ENCODE data around the gene GPR153. TPM values are rescaled to one million over a fixed set of nuclear protein-coding genes. Genes with fewer than 3 reads are reported as not detected.

The GPR153 gene
- total and polyA plus RNA-seq, 2 of the 8 experiments (the other 6 are each of a cell fraction or from before 2014, with no cell fraction given), result 5.7 to 8.1 TPM

DNA sequence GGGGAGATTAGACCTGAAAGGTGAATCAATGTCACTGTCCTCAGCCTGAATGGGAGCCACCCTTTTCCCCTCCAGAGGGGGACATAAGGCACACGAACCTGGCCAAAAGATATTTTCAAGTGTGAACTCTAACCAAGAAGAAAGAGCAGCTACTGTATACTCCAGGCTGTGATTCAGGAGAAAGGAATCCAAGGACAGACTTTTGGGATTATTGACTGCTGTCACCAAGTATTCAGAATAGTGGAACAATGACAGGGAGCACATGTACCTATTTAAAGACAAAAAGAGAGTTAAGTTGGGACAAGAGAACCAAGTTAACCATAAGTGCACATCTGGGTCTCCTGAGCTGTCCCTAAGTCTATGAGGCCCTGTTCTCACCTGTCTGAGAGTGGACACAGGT lies 27.5 kb downstream of the GPR153 start:
- H2BK15ac ChIP-seq (ENCODE audit: low read length), result no peak overlapping the region
- FAIRE-seq (no peak), DNase-seq (ENCODE audit: low read depth in 1 of 2, low spot score in 2 of 2) (no peak)
- H2AFZ ChIP-seq (ENCODE audit: low read length), result no peak overlapping the region
- no peak overlapping the region for H2BK120ac ChIP-seq (replicated peaks; ENCODE audit: low read depth, low read length)
- H4K91ac ChIP-seq (replicated peaks; ENCODE audit: insufficient read length, low read length), result no peak overlapping the region
- no peak overlapping the region for H2BK5ac ChIP-seq (ENCODE audit: low read depth, low read length)
- no peak overlapping the region for H2BK12ac ChIP-seq (ENCODE audit: low read depth, low read length)
- H4K8ac ChIP-seq (ENCODE audit: extremely low read depth, insufficient read depth, low read length), result no peak overlapping the region
- H2BK20ac ChIP-seq (ENCODE audit: low read length), result no peak overlapping the region
- no peak overlapping the region for H3K4me3 ChIP-seq (ENCODE audit: extremely low read depth in 1 of 4, insufficient read depth in 2 of 4, low read depth in 3 of 4, low read length in 4 of 4)
- no peak overlapping the region for H3K56ac ChIP-seq (replicated peaks; ENCODE audit: insufficient read length, low read depth, low read length)
- no peak overlapping the region for H3K27ac ChIP-seq (ENCODE audit: low read depth, low read length)
- H3K36me3 ChIP-seq (ENCODE audit: control insufficient read depth in 2 of 4, insufficient read depth in 4 of 4, low read length in 3 of 4), result peaks cover 13 to 49% (median 32%) of the 10 kb centered on the region in 4 experiments; a peak in 6 of 8 replicates
- no peak overlapping the region for H4K5ac ChIP-seq (ENCODE audit: insufficient read length, low read depth, low read length)
- peaks cover 12 to 13% of the 10 kb centered on the region in 2 experiments for H4K20me1 ChIP-seq (replicated peaks in 1 of 2; ENCODE audit: control insufficient read depth in 1 of 2, insufficient read depth in 2 of 2, low read length in 2 of 2)
- H3K9me3 ChIP-seq (ENCODE audit: insufficient read depth in 2 of 2, low read depth in 1 of 2, low read length in 1 of 2), result no peaks in the 10 kb centered on the region
- H3K9ac ChIP-seq (replicated peaks in 1 of 4; ENCODE audit: extremely low read depth in 1 of 4, low read depth in 3 of 4, low read length in 3 of 4), result no peak overlapping the region
- H3K4ac ChIP-seq (replicated peaks; ENCODE audit: insufficient read length, low read depth, low read length), result no peak overlapping the region
- peaks cover 10% of the 10 kb centered on the region for H3K79me1 ChIP-seq (ENCODE audit: low read depth, low read length)
- H3K27me3 ChIP-seq (replicated peaks in 1 of 4; ENCODE audit: control insufficient read depth in 3 of 4, extremely low read depth in 1 of 4, insufficient read depth in 3 of 4, low read length in 3 of 4), result no peaks in the 10 kb centered on the region
- no peak overlapping the region for H2AK5ac ChIP-seq (ENCODE audit: low read depth, low read length)
- H3K4me1 ChIP-seq (replicated peaks in 1 of 4; ENCODE audit: control insufficient read depth in 3 of 4, insufficient read depth in 4 of 4, low read length in 3 of 4), result peaks cover 0 to 14% (median 10%) of the 10 kb centered on the region in 4 experiments; a peak in 5 of 7 replicates
- no peak overlapping the region for H3K23ac ChIP-seq (ENCODE audit: insufficient read length)
- H3K14ac ChIP-seq (ENCODE audit: insufficient read length), result no peak overlapping the region
- CTCF ChIA-PET (ENCODE audit: partially characterized antibody), result interaction anchor here (0.8 to 1.2 kb wide), 3 partner anchors 9 to 28 kb away, joined by 3 to 4 read pairs (median 4); no protein-coding TSS in a partner anchor
- H3K23me2 ChIP-seq (ENCODE audit: low read depth, low read length), result no peaks in the 10 kb centered on the region
- no peak overlapping the region for H3K18ac ChIP-seq (ENCODE audit: extremely low read depth, low read length)
- 80% methylated on average over 1 of the region's 1 CpG; no CpG with 5 or more reads in 1 of the 2 experiments for WGBS, 2 experiments (ENCODE audit: extremely low coverage in 1 of 2, insufficient coverage in 1 of 2, insufficient read length in 1 of 2, insufficient replicate concordance in 2 of 2, low coverage in 1 of 2, low lambda C conversion rate in 2 of 2, missing lambda C conversion rate in 1 of 2)
- H3K4me2 ChIP-seq (ENCODE audit: insufficient read depth in 1 of 2, low read depth in 2 of 2, low read length in 2 of 2), result no peak overlapping the region
- POLR2A ChIA-PET (ENCODE audit: partially characterized antibody), result interaction anchor here (1.0 to 2.8 kb wide), 5 partner anchors 10 to 27 kb away, joined by 3 to 12 read pairs (median 4); partner anchors contain the start of gene RNF207
- H3K79me2 ChIP-seq (ENCODE audit: control insufficient read depth in 1 of 2, insufficient read depth in 2 of 2, low read length in 2 of 2), result peaks cover 6 to 40% of the 10 kb centered on the region in 2 experiments
- TF ChIP-seq KDM4A (IDR thresholded peaks at IDR 0.05; ENCODE audit: low read depth, low read length, severe bottlenecking) (no peak), HDAC2 (IDR thresholded peaks at IDR 0.05; ENCODE audit: borderline replicate concordance in 1 of 2, low read depth in 2 of 2, low read length in 2 of 2) (no peak), YY1 (IDR thresholded peaks at IDR 0.05; ENCODE audit: low read depth, low read length) (no peak), SUZ12 (IDR thresholded peaks at IDR 0.05; ENCODE audit: low read length) (no peak), HDAC6 (IDR thresholded peaks at IDR 0.05; ENCODE audit: low read depth, low read length) (no peak), BACH1 (IDR thresholded peaks at IDR 0.05; ENCODE audit: low read length) (no peak), RNF2 (IDR thresholded peaks at IDR 0.05; ENCODE audit: borderline replicate concordance, low read depth, low read length, missing control alignments, poor library complexity, severe bottlenecking) (no peak), SIN3A (conservative IDR thresholded peaks at IDR 0.05 in 1 of 2, IDR thresholded peaks at IDR 0.05 in 1 of 2; ENCODE audit: low read depth in 1 of 2, low read length in 2 of 2) (no peak), NRF1 (IDR thresholded peaks at IDR 0.05; ENCODE audit: low read depth, low read length) (no peak), CTBP2 (IDR thresholded peaks at IDR 0.05; ENCODE audit: borderline replicate concordance, insufficient read depth, insufficient read length, low read length) (no peak)
- TF ChIP-seq, protein P1, sequence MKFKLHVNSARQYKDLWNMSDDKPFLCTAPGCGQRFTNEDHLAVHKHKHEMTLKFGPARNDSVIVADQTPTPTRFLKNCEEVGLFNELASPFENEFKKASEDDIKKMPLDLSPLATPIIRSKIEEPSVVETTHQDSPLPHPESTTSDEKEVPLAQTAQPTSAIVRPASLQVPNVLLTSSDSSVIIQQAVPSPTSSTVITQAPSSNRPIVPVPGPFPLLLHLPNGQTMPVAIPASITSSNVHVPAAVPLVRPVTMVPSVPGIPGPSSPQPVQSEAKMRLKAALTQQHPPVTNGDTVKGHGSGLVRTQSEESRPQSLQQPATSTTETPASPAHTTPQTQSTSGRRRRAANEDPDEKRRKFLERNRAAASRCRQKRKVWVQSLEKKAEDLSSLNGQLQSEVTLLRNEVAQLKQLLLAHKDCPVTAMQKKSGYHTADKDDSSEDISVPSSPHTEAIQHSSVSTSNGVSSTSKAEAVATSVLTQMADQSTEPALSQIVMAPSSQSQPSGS (IDR thresholded peaks at IDR 0.05; ENCODE audit: low read length), result no peak

Measured in H1 (cell line).